ENCODE results near the gene ALDH8A1.

- TF ChIP-seq CTCF (optimal IDR thresholded peaks at IDR 0.05 in 1 of 3, IDR thresholded peaks at IDR 0.05 in 1 of 3, conservative IDR thresholded peaks at IDR 0.05 in 1 of 3; ENCODE audit: extremely low read depth in 1 of 3, insufficient read depth in 2 of 3, low read length in 3 of 3), result no peak
- no peak for TF ChIP-seq EZH2 (IDR thresholded peaks at IDR 0.05; ENCODE audit: low read length)
These were observed 69.3 kb downstream of the ALDH8A1 start for GRCh38 chr6:134880487-134881190.

Data from keratinocyte (primary cell).